NCI-H128 (cell line): Measurements from ENCODE around the gene SH3PXD2B.

Experiments
- DNase-seq: peaks from one replicate; lab custom pipeline; 2025; ENCODE audit not compliant: unreplicated experiment; lab: John Stamatoyannopoulos, UW

The SH3PXD2B gene

DNA sequence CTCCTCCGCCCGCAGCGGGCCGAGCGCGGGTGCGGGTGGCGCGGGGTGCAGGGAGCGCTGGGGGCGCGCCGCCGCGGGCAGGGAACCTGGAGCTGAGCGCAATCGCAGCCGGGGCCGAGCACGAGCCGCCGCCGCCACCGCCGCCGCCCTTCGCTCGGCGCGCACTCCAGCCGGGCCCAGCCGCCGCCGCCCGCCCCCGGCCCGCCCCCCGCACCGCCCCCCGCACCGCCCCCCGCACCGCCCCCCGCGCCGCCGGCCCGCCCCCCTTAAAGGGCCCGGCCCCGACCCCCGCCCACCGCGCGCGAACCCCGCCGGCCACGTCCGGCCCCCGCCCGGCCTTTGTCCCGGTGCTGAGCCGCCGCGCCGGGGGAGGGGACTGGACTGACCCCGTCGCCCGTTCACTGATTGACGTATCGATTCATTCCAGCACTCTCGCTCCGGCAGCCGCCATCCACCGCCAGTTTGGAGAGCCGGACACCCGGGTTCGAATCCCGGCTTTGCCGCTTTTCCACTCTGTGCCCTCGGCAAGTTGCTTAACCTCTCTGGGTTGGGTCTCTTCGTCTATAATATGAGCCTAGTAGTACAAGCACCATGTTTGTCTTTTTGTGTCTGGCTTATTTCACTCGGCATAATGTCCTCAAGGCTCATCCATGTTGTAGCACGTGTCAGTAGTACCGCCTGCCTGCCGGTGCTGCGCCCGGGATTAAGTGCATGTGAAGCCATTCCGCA lies at the start of gene SH3PXD2B:
Gene SH3PXD2B (minus strand): TSS at position 168 of the 729 bp plus-strand sequence. CDS start 173 bp downstream, outside the sequence.
- no peak for DNase-seq

- no peak for DNase-seq
Measured at GRCh38 chr5:172502969-172503368, 48.6 kb upstream of the SH3PXD2B start.

DNA sequence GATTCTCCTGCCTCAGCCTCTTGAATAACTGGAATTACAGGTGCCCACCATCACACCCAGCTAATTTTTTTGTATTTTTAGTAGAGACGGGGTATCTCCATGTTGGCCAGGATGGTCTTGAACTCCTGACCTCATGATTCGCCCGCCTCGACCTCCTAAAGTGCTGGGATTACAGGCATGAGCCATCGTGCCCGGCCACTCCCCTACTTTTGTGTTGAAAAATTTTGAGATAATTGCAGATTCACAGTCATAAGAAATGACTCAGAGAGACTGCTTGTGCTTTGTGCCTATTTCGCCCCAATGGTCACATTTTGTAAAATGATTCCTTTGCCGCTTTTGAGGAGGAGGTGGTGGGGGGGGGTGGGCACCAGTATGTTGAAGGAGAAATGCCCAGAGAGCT lies 48.1 kb upstream of the SH3PXD2B start:
- DNase-seq = no peak

DNA sequence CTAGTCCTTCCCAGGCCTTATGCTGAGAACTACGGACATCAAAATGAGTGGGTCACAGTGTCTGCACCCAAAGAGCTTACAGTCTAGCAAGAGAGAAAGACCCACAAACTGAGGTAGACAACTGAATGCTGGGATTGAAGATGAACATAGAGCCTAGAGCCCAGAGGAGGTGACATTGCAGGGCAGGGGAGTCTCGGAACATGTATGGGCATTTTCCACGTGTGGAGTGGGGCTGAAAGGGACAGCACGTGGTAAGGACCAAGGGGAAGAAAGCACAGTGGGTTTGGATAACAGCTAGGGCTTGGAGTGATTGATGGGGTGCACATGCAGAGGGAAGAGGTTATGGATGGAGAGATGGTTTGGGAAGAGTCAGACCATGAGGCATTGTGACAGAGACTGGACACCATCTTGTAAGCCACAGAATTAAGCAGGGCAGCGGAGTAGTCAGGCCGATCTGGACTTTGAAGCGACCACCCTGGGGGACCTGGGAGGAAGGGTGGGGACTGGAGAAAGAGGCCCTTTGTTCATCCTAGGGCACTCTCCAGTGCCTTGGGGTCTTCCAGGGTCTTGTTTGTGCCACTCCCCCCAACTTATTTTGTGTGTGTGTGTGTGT lies 47.5 kb upstream of the SH3PXD2B start:
- no peak for DNase-seq

GRCh38 chr5:172499287-172499686 lies 45.0 kb upstream of the SH3PXD2B start:
- DNase-seq = no peak

GRCh38 chr5:172498431-172499129 lies 44.3 kb upstream of the SH3PXD2B start:
- DNase-seq = no peak

DNA sequence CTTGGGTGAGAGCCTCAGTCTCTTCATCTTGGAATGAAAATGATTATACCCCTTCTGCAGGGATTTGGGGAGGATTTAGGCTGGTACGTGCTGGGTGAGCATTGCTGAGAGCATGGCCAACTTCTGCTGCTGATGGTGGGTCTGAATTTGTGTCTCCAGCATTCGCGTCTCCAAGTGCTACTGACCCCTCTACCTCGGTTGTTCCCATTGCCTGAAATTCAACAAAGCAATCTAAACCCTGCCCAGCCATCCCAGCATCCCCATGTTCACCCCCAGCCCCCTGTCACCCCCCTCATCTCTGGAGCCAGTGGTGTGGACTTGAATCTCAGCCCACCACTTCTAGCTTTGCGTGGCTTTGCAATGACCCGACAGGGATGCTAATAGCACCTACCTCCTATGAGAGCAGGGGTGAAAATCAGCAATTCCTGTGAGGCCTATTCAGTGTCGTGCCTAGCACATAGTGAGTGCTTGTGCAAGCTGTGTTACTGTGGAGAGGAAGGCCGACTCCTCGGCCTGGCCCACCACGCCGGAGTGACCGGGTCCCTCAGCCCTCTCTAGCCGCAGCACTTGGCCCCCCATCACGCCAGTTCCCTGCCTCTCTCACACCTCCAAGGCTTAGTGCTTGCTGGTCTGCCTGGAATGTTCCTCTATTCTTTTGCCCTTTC lies 43.4 kb upstream of the SH3PXD2B start:
- DNase-seq = no peak

DNA sequence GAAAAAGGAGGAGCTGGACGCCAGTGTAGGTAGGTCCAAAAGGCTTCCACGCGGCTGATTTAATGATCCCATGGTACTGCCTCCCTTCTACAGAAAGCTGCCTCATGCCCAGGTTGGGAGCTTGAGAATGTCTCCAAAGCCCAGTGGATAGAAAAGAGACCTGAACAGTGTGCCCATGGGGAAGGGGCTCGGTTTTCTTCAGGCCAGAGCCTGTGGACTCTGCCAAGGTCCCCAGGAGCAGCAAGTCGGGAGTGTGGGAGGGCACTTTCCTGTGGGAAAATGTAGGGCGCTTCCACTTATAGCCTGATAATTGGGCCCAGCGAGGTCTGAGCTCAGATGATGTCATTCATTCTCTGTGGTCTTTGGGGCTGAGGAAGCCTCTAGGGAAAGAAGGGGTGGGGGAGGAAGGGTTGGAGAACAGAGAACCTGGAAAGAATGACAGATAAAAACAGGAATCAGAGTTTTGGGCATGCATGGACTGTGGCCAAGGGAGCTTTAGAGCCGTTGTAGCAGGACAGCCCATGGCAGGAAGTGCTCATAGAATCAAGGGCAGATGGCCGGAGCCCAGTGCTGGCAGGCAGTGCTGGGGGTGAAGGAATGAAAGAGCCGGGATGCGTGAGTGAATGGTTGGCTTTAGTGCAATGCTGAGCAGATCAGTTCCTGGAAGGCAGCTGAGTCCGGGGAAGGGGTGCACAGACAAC lies 42.5 kb upstream of the SH3PXD2B start:
- no peak for DNase-seq

- no peak for DNase-seq
Measured at GRCh38 chr5:172494630-172495505, 40.5 kb upstream of the SH3PXD2B start.

DNA sequence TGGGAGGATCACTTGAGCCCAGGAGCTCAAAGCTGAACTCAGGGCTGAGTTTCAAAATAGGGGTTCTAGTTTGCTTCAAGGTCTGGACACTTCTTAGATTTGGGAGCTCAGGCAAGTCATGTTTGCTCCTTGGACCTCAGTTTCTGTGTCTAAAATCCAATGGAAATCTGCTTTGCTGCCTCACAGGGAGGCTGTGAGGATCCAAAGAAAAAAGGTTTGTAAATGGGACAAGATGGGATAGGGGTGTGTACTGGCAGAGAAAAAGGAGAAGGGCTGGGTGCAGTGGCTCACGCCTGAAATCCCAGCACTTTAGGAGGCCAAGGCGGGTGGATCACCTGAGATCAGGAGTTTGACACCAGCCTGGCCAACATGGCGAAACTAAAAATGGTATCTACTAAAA lies 39.6 kb upstream of the SH3PXD2B start:
- no peak for DNase-seq

- DNase-seq = no peak
Measured at GRCh38 chr5:172493461-172493860, 39.1 kb upstream of the SH3PXD2B start.

- no peak for DNase-seq
Measured at GRCh38 chr5:172493002-172493401, 38.7 kb upstream of the SH3PXD2B start.

DNA sequence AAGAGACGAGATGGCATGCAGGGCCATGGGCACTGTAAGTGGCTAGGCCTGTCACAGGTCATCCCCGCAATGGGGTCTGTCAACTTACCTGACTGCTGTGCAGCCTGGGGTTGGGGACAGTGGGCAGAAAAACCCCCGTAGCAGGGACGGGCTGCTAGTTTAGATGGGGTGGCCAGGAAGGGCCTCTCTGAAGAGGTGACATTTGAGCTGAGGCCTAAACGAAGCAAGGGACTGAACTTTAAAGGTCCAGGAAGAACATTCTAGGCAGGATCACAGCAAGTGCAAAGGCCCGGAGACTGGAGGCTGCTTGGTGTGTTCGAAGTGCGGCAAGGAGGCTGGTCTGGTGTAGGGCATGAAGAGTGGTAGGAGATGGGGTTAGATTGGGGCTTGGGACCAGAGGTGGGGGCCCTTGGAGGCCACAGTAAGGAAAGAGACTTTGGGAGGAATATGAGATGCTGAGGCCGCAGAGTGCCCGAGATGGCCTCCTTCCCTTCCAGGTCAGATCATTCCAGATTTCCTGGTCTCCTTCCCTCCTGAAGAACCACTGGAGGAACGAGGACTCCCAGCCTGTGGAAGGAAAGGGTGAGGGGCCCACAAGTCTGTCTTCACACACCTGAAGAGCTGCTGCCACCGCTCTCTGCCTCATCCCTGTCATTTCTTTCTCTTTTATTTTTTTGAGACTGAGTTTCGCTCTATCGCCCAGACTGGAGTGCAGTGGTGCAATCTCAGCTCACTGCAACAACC lies 37.9 kb upstream of the SH3PXD2B start:
- no peak for DNase-seq

DNA sequence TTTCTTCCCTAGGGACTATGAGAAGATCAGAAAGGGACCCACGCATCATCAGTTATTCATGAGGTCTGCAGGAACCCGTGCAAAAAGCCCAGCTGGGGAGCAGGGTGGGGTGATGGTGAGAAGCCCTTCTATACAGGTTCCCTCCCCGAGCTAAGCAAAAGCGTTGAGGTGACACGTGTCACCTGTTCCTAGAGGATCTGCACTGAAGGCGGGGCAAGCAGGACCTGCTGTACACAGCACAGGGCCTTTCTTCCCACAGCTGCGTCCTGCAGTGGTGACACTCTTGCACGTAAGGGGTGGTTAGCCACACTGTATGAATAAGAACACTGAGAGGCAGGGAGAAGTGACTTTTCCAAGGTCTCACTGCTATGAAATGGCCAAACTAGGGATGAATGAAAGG lies 37.2 kb upstream of the SH3PXD2B start:
- DNase-seq = no peak

- DNase-seq = no peak
Measured at GRCh38 chr5:172490514-172491461, 36.5 kb upstream of the SH3PXD2B start.

GRCh38 chr5:172488221-172488620 lies 33.9 kb upstream of the SH3PXD2B start:
- no peak for DNase-seq

DNA sequence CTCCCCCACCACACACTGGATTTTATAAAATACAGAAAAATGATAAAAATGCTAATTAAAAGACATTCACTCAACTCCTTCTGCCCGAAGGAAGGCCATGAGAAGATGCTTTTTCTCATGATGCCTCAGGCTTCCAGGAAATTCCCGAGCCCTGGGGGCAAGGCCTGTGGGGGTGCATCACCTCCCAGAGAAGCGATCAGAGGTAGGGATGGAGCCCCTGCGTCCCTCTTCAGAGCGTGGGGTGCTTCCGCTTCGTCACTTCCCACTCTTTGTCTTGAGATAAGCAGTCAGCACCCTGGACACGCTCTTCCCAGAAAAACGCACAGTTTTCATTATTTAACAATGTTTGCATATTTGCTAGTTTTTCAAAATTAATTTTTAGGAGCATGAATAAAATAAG lies 33.3 kb upstream of the SH3PXD2B start:
- DNase-seq = no peak

- DNase-seq = no peak
Measured at GRCh38 chr5:172486912-172487311, 32.6 kb upstream of the SH3PXD2B start.
